Measurements from ENCODE around the gene MYH2. TPM values are rescaled to one million over a fixed set of nuclear protein-coding genes. Genes with fewer than 3 reads are reported as not detected.

MYH2 gene
- total and polyA plus RNA-seq, 2 experiments from 2014 or later = 0.59 to 0.65 TPM

GRCh38 chr17:10516638-10517037 lies 32.8 kb downstream of the MYH2 start:
- no peaks in the 10 kb centered on the region for H3K36me3 ChIP-seq (ENCODE audit: low read depth)
- no peak overlapping the region for H2AFZ ChIP-seq
- in situ Hi-C loops (cut with MboI) = no loop called here
- H3K4me2 ChIP-seq (ENCODE audit: unreplicated experiment) = no peak overlapping the region
- no peak overlapping the region for H3K9ac ChIP-seq
- no peaks in the 10 kb centered on the region for H3K9me3 ChIP-seq (ENCODE audit: low read depth)
- no peak overlapping the region for H3K27ac ChIP-seq
- H3F3A ChIP-seq (ENCODE audit: insufficient read depth) = no peaks in the 10 kb centered on the region
- H3K4me3 ChIP-seq = no peak overlapping the region
- H3K79me2 ChIP-seq (ENCODE audit: insufficient read depth) = no peaks in the 10 kb centered on the region
- peaks cover 11% of the 10 kb centered on the region; the same call in 1 of the 2 replicates for H3K27me3 ChIP-seq (replicated peaks; ENCODE audit: insufficient read depth)
- H3K9me2 ChIP-seq (ENCODE audit: insufficient read depth) = no peaks in the 10 kb centered on the region
- H4K20me1 ChIP-seq (ENCODE audit: insufficient read depth) = no peaks in the 10 kb centered on the region
- no peak for DNase-seq
- TF ChIP-seq EZH2phosphoT487 (IDR thresholded peaks at IDR 0.05; ENCODE audit: insufficient read depth, low read depth) (no peak), EZH2 (IDR thresholded peaks at IDR 0.05; ENCODE audit: insufficient read depth, poor library complexity, severe bottlenecking) (no peak)
- H3K4me1 ChIP-seq (ENCODE audit: insufficient read depth) = no peaks in the 10 kb centered on the region

- H3K4me3 ChIP-seq = no peak overlapping the region
- DNase-seq = no peak
- H3K79me2 ChIP-seq (ENCODE audit: insufficient read depth) = no peaks in the 10 kb centered on the region
- H3K27me3 ChIP-seq (replicated peaks; ENCODE audit: insufficient read depth) = peaks cover 11% of the 10 kb centered on the region; the same call in 1 of the 2 replicates
- no peak for TF ChIP-seq EZH2phosphoT487 (IDR thresholded peaks at IDR 0.05; ENCODE audit: insufficient read depth, low read depth)
- TF ChIP-seq EZH2 (IDR thresholded peaks at IDR 0.05; ENCODE audit: insufficient read depth, poor library complexity, severe bottlenecking) = no peak
- no peaks in the 10 kb centered on the region for H3K9me2 ChIP-seq (ENCODE audit: insufficient read depth)
- no peak overlapping the region for H3K9ac ChIP-seq
- no peaks in the 10 kb centered on the region for H3K36me3 ChIP-seq (ENCODE audit: low read depth)
- H3K4me1 ChIP-seq (ENCODE audit: insufficient read depth) = no peaks in the 10 kb centered on the region
- in situ Hi-C loops (cut with MboI) = no loop called here
- H4K20me1 ChIP-seq (ENCODE audit: insufficient read depth) = no peaks in the 10 kb centered on the region
- 56 to 57% methylated on average over 7 of the region's 7 CpGs for WGBS, 2 experiments (ENCODE audit: low coverage in 1 of 2, low lambda C conversion rate in 2 of 2, missing lambda C conversion rate in 2 of 2)
- H3K4me2 ChIP-seq (ENCODE audit: unreplicated experiment) = no peak overlapping the region
- H3K27ac ChIP-seq = no peak overlapping the region
- H3F3A ChIP-seq (ENCODE audit: insufficient read depth) = no peaks in the 10 kb centered on the region
- H3K9me3 ChIP-seq (ENCODE audit: low read depth) = no peaks in the 10 kb centered on the region
- H2AFZ ChIP-seq = no peak overlapping the region
These were observed 33.4 kb downstream of the MYH2 start for GRCh38 chr17:10516065-10516464.

- Histone ChIP-seq H3K4me1 (ENCODE audit: insufficient read depth) (no peaks in the 10 kb centered on the region), H3K36me3 (ENCODE audit: low read depth) (no peaks in the 10 kb centered on the region), H3K9me2 (ENCODE audit: insufficient read depth) (no peaks in the 10 kb centered on the region), H3K9me3 (ENCODE audit: low read depth) (no peaks in the 10 kb centered on the region), H2AFZ (no peak overlapping the region), H3K27ac (no peak overlapping the region), H3F3A (ENCODE audit: insufficient read depth) (no peaks in the 10 kb centered on the region), H3K79me2 (ENCODE audit: insufficient read depth) (no peaks in the 10 kb centered on the region), H3K27me3 (replicated peaks; ENCODE audit: insufficient read depth) (0 out of 2 replicates have a peak, but pooled peaks cover 11% of the 10 kb centered on the region), H3K9ac (no peak overlapping the region), H4K20me1 (ENCODE audit: insufficient read depth) (no peaks in the 10 kb centered on the region), H3K4me3 (no peak overlapping the region), H3K4me2 (ENCODE audit: unreplicated experiment) (no peak overlapping the region)
- peak; percentile 38 for DNase-seq
- 16 to 22% methylated on average over 6 of the region's 6 CpGs for WGBS, 2 experiments (ENCODE audit: low coverage in 1 of 2, low lambda C conversion rate in 2 of 2, missing lambda C conversion rate in 2 of 2)
- in situ Hi-C loops (cut with MboI) = no loop called here
- TF ChIP-seq EZH2 (IDR thresholded peaks at IDR 0.05; ENCODE audit: insufficient read depth, poor library complexity, severe bottlenecking) (no peak), EZH2phosphoT487 (IDR thresholded peaks at IDR 0.05; ENCODE audit: insufficient read depth, low read depth) (no peak)
These were observed 36.0 kb downstream of the MYH2 start for GRCh38 chr17:10513299-10514067.

GRCh38 chr17:10512856-10513255 lies 36.6 kb downstream of the MYH2 start:
- H3K4me2 ChIP-seq (ENCODE audit: unreplicated experiment) = no peak overlapping the region
- H3K27ac ChIP-seq = no peak overlapping the region
- in situ Hi-C loops (cut with MboI) = no loop called here
- no peaks in the 10 kb centered on the region for H3F3A ChIP-seq (ENCODE audit: insufficient read depth)
- no peaks in the 10 kb centered on the region for H3K9me3 ChIP-seq (ENCODE audit: low read depth)
- WGBS, 2 experiments (ENCODE audit: low coverage in 1 of 2, low lambda C conversion rate in 2 of 2, missing lambda C conversion rate in 2 of 2) = 2 to 3% methylated on average over 2 of the region's 2 CpGs
- H3K36me3 ChIP-seq (ENCODE audit: low read depth) = no peaks in the 10 kb centered on the region
- no peak for DNase-seq
- no peaks in the 10 kb centered on the region for H4K20me1 ChIP-seq (ENCODE audit: insufficient read depth)
- H3K27me3 ChIP-seq (replicated peaks; ENCODE audit: insufficient read depth) = 0 out of 2 replicates have a peak, but pooled peaks cover 7% of the 10 kb centered on the region
- H3K9ac ChIP-seq = no peak overlapping the region
- H3K9me2 ChIP-seq (ENCODE audit: insufficient read depth) = no peaks in the 10 kb centered on the region
- H3K4me3 ChIP-seq = no peak overlapping the region
- H3K4me1 ChIP-seq (ENCODE audit: insufficient read depth) = no peaks in the 10 kb centered on the region
- no peak overlapping the region for H2AFZ ChIP-seq
- H3K79me2 ChIP-seq (ENCODE audit: insufficient read depth) = no peaks in the 10 kb centered on the region
- no peak for TF ChIP-seq EZH2 (IDR thresholded peaks at IDR 0.05; ENCODE audit: insufficient read depth, poor library complexity, severe bottlenecking)
- no peak for TF ChIP-seq EZH2phosphoT487 (IDR thresholded peaks at IDR 0.05; ENCODE audit: insufficient read depth, low read depth)

Data from GM23248 (cell line).